HG02840 (cell line): Measurements from ENCODE around the gene IL1RAPL1.
"Not testable (repeated sequence)": the region's sequence is repeated elsewhere in the genome, so short reads cannot be mapped to it uniquely, and the experiment has no call there.

Experiments
- ATAC-seq: cut with Tn5 transposase; IDR thresholded peaks from one replicate; pipeline ENCODE4 v1.9.1; 2021; ENCODE audit warnings: mild to moderate bottlenecking, moderate library complexity, moderate number of reproducible peaks; ENCODE audit not compliant: unreplicated experiment, low FRiP score

The IL1RAPL1 gene

GRCh38 chrX:28756647-28757046 lies 169.4 kb downstream of the IL1RAPL1 start:
- ATAC-seq = no peak

GRCh38 chrX:28757290-28757689 lies 170.0 kb downstream of the IL1RAPL1 start:
- ATAC-seq = no peak

- not testable (repeated sequence) for ATAC-seq
Measured at GRCh38 chrX:28766561-28766960, 179.3 kb downstream of the IL1RAPL1 start.

- no peak for ATAC-seq
Measured at GRCh38 chrX:28773807-28774206, 186.6 kb downstream of the IL1RAPL1 start.

GRCh38 chrX:28787206-28787605 lies 200.0 kb downstream of the IL1RAPL1 start:
- no peak for ATAC-seq

GRCh38 chrX:28800671-28801070 lies 213.4 kb downstream of the IL1RAPL1 start:
- ATAC-seq = not testable (repeated sequence)

- ATAC-seq = no peak
Measured at GRCh38 chrX:28802625-28803024, 215.4 kb downstream of the IL1RAPL1 start.

GRCh38 chrX:28835991-28836390 lies 248.7 kb downstream of the IL1RAPL1 start:
- ATAC-seq = no peak

- ATAC-seq = no peak
Measured at GRCh38 chrX:28843817-28844216, 256.6 kb downstream of the IL1RAPL1 start.

GRCh38 chrX:28847423-28847822 lies 260.2 kb downstream of the IL1RAPL1 start:
- ATAC-seq = no peak

- no peak for ATAC-seq
Measured at GRCh38 chrX:28848707-28849106, 261.5 kb downstream of the IL1RAPL1 start.

- ATAC-seq = no peak
Measured at GRCh38 chrX:28850955-28851354, 263.7 kb downstream of the IL1RAPL1 start.

GRCh38 chrX:28851871-28852270 lies 264.6 kb downstream of the IL1RAPL1 start:
- no peak for ATAC-seq

GRCh38 chrX:28854637-28855036 lies 267.4 kb downstream of the IL1RAPL1 start:
- no peak for ATAC-seq

GRCh38 chrX:28876408-28876807 lies 289.2 kb downstream of the IL1RAPL1 start:
- no peak for ATAC-seq

- no peak for ATAC-seq
Measured at GRCh38 chrX:28876901-28877300, 289.7 kb downstream of the IL1RAPL1 start.

- ATAC-seq = no peak
Measured at GRCh38 chrX:28880136-28880535, 292.9 kb downstream of the IL1RAPL1 start.

- ATAC-seq = no peak
Measured at GRCh38 chrX:28884823-28885222, 297.6 kb downstream of the IL1RAPL1 start.

GRCh38 chrX:28888416-28888815 lies 301.2 kb downstream of the IL1RAPL1 start:
- ATAC-seq = no peak

GRCh38 chrX:28889591-28890090 lies 302.4 kb downstream of the IL1RAPL1 start:
- ATAC-seq = no peak

GRCh38 chrX:28901637-28902036 lies 314.4 kb downstream of the IL1RAPL1 start:
- no peak for ATAC-seq

- no peak for ATAC-seq
Measured at GRCh38 chrX:28910487-28910886, 323.2 kb downstream of the IL1RAPL1 start.
